Epithelial cell of esophagus (primary cell): ENCODE data around the gene SCARB1.

ENCODE experiments used
- DNase-seq: peaks from one replicate; pipeline ENCODE4 v3.0.0; 2010; ENCODE audit warnings: low read depth
- H3K4me3 ChIP-seq: 2 replicates; pipeline ENCODE4 v1.5.1; 2011; ENCODE audit warnings: mild to moderate bottlenecking, low read length, control low read depth
- TF ChIP-seq, protein P1 (sequence below): IDR thresholded peaks from 2 replicates; pipeline ENCODE4 v1.5.1; 2011; ENCODE audit warnings: low read depth, mild to moderate bottlenecking, low read length, control low read depth, inconsistent platforms; ENCODE audit not compliant: insufficient read depth; ENCODE audit errors: missing control alignments

Gene SCARB1

DNA sequence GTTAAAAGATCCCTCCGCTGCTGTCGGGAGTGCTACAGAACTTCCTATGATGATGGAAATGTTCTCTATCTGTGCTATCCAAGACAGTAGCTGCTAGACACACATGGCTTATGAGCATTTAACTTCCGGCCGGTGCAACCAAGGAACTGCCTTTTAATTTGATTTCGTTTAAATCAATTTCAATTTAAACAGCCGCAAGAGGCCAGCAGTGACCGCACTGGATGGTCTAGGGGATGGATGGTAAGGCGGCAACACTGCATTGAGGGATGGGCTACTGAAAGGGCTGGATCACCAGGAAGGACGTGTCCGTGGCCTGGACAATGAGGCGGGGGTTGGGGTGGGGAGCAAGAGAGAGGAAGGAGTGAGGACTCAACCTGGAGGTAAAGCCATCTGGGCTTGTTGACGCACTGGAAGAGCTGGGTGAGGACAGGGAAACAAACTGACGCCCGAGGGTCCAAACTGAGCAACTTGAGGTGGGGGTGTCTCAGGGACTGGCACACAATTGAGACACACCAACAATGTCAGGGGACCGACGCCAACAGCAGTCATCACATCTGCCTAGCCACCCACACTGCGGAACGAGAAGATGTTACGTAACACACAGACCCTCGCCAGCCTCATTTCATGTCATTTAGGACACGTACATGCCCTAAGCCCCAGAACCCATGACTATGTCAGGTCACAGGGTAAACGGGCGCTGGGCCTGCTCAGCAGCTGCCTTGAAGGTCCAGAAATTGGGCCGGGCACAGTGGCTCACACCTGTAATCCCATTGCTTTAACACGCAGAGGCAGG lies 57.6 kb downstream of the SCARB1 start:
- TF ChIP-seq, protein P1, sequence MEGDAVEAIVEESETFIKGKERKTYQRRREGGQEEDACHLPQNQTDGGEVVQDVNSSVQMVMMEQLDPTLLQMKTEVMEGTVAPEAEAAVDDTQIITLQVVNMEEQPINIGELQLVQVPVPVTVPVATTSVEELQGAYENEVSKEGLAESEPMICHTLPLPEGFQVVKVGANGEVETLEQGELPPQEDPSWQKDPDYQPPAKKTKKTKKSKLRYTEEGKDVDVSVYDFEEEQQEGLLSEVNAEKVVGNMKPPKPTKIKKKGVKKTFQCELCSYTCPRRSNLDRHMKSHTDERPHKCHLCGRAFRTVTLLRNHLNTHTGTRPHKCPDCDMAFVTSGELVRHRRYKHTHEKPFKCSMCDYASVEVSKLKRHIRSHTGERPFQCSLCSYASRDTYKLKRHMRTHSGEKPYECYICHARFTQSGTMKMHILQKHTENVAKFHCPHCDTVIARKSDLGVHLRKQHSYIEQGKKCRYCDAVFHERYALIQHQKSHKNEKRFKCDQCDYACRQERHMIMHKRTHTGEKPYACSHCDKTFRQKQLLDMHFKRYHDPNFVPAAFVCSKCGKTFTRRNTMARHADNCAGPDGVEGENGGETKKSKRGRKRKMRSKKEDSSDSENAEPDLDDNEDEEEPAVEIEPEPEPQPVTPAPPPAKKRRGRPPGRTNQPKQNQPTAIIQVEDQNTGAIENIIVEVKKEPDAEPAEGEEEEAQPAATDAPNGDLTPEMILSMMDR: no peak
- no peak for DNase-seq
- H3K4me3 ChIP-seq: no peak overlapping the region

DNA sequence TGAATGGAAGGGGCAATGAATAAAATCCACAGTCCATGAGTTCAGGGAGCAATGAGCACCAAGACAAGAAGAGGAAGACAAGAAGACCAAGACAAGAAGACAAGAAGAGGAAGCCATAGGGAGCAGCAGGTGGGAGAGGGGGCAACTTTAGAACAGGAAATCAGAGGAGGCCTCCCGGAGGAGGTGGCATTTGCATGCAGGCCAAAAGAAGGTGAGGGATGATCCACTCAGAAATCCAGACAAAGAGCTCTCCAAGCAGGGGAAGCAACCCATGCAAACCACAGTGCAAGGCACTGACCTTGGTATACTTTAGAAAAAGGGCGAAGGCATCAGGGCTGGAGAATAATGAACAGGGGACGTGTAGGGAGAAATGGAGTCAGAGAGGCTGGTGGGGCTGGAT lies 58.6 kb downstream of the SCARB1 start:
- TF ChIP-seq, protein P1: no peak
- H3K4me3 ChIP-seq: no peak overlapping the region
- no peak for DNase-seq

DNA sequence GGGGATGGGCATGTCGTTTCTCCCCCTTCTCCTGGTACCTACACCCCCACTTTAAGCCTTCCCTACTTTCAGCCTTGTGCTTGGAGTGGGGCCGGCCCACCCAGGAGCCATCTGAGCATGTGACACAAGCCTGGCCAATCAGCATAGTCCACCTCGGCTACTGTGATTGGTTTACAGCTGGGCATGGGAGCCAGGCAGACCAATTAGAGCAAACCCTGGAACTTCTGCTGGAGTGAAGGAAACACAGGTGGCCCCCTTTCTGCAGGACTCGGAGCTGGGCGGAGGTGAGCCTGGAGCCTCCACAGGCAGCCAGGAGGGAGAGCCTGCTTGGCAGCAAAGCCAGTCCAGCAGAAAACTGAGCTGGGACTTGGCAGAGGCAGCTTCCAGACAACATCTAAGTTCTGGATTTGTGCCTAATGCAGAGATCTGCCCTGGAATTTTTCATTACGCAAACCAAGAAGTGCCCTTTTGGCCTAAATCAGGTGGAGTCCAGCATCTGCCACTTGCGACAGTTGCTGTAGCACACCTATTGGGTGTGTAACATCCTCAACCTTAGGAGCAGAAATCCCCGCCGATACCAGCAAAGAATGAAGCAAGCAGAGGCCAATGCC lies 59.5 kb downstream of the SCARB1 start:
- peak; percentile 26 for DNase-seq
- TF ChIP-seq, protein P1: peak; percentile 10

DNA sequence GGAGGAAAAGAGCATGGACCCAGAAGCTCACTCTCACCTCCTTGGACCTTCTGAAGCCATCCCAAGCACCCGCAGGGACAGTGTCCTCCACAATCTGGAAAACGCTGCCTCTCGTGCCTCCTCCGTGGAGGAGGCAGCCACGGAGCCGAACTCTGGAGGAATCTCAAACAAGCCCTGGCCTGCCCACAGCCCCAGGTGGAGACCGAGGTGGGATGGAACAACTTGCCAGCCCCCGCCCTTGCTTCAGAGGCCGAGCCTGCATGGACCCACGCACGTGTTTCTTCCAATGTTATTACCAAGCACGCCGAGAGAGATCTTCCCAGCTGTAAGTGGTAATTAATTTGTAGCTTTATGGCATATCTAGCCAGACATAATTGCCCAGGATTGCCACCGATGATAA lies 61.3 kb downstream of the SCARB1 start:
- peak; percentile 16 for DNase-seq
- H3K4me3 ChIP-seq: no peak overlapping the region
- TF ChIP-seq, protein P1: no peak

More for the DNA sequence above, 59.5 kb downstream of the SCARB1 start:
- H3K4me3 ChIP-seq: no peak overlapping the region

DNA sequence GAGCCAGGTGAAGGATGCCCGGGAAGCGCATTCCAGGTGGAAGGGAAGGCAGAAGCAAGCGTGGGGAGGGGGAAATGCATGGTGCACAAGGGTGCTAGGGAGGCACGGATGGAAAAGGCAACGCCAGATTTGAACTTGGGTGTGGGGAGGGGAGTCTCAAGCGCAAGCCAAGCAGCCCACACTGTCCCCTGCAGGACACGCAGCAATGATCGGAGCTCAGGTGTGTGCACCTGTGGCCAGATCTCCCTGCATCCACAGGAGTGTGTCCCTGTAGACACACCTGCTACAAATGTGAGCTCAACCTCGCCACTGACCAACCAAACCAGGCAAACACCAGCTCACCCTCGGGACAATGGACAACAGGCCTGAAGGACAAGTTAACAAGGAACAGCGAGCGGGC lies 63.2 kb downstream of the SCARB1 start:
- TF ChIP-seq, protein P1: no peak
- H3K4me3 ChIP-seq: no peak overlapping the region
- no peak for DNase-seq

DNA sequence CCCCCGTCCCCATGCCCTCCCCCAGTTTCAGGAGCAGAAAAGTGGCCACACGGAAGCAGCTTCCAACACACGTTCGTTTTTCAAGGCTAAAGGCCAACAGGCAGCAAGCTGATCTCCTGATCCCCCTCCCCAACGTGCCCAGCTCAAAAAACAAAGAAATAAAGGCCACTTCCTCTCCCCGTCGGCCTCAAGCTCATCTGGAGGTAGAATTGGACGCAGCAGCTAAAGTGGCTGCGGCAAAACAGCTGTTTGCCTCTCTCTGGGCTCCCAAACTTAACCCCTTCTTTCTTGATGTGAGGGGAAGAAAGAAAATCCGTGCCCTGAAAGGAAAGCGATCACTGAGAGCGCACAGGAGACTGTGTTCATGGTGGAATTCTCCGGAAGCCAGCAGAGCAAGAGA lies 66.3 kb downstream of the SCARB1 start:
- H3K4me3 ChIP-seq: no peak overlapping the region
- TF ChIP-seq, protein P1: no peak
- no peak for DNase-seq
